Pulmonary artery endothelial cell (primary cell): ENCODE measurements around the gene EPSTI1. TPM values are rescaled to one million over a fixed set of nuclear protein-coding genes. Genes with fewer than 3 reads are reported as not detected.
"Not testable (repeated sequence)": the region's sequence is repeated elsewhere in the genome, so short reads cannot be mapped to it uniquely, and the experiment has no call there.

Source experiments
- DNase-seq: peaks from one replicate; pipeline ENCODE4 v3.0.0-alpha.2; 2011; ENCODE audit warnings: low read depth, low spot score
- total RNA-seq: library from RNA; depleted of rRNA; stranded (reverse); fragments of >200 nt; gene quantifications from 2 replicates; pipeline ENCODE4 v1.2.3, GENCODE V29; 2014

Gene EPSTI1
- total RNA-seq, 1 donor from 2014 or later, result 2.8 TPM

- no peak for DNase-seq
Measured at GRCh38 chr13:43005460-43006236, 13.6 kb upstream of the EPSTI1 start.

- no peak for DNase-seq
Measured at GRCh38 chr13:43003729-43004128, 11.7 kb upstream of the EPSTI1 start.

DNA sequence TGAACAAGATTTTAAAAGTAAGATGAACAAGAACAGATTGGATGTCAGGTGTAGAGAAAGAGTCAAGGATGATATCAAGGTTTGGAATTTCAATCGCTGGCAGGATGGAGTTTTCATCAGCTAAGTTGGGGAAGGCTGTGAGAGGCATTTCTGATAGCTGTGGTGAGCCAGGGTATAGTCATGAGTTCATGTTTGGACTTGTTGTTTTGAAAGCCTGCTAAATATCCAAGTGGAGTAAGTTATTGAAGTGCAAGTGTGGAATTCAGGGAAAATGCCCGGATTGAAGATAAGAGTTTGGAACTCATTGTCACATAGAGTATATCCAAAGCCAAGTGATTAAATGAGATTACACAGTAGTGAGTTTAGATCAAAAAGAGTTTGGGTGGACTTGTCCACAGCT, 11.0 kb upstream of the EPSTI1 start:
- no peak for DNase-seq

DNA sequence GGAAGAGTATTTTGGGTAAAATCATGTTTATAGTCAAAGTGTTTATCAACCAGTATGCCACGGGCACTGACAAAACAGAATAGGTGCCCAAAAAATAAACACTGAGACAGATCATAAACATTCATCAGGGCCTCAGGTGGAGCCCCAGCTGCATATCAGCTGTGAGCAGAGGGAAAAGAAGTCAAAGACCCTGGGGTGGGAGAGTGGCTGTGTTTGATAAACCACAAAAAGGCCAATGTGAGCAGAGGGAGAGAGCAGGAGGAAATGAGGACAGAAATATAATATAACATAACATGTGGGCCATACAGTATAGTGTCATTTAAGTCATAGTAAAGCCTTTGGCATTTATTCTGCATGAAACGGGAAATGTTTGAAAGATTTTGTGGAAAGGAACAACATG, 10.0 kb upstream of the EPSTI1 start:
- no peak for DNase-seq

GRCh38 chr13:43000676-43001075, 8.6 kb upstream of the EPSTI1 start:
- no peak for DNase-seq

DNA sequence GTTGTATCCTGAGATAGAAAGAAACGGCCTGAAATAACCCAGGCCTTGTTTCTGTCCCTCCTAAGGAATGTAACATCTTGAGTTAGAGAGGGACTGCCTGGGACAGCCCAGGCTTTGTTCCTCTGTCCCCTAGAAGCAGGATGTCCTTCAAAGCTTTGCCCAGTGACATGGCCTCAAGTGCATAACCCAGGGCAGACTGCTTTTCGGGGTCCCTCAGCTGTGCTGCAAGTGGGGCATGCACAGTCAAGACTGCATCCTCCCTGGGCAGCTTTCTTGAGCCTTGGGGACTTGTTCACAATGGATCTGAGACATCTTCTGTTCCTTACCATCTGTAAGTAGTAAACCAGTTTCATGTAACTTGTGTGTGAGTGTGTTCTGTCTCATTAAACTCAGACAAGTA, 7.5 kb upstream of the EPSTI1 start:
- no peak for DNase-seq

DNA sequence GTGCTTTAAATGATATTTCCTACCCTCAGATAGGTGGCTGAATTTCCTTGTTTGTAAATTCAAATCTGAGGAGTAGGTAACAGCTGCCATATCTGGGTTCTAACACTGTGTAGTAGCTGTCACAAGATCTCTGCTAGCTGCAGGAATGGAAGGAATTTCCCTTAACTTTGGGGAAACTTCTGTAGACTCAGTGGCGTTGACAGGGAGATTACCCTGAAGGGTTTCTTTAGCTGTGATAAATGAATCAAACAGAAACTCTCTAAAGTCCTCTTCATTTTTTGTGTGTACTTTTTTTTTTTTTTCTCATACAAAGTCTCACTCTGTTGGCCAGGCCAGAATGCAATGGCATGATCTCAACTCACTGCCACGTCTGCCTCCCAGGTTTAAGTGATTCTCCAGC, 5.3 kb upstream of the EPSTI1 start:
- no peak for DNase-seq

GRCh38 chr13:42996584-42996983, 4.5 kb upstream of the EPSTI1 start:
- DNase-seq, result no peak

DNA sequence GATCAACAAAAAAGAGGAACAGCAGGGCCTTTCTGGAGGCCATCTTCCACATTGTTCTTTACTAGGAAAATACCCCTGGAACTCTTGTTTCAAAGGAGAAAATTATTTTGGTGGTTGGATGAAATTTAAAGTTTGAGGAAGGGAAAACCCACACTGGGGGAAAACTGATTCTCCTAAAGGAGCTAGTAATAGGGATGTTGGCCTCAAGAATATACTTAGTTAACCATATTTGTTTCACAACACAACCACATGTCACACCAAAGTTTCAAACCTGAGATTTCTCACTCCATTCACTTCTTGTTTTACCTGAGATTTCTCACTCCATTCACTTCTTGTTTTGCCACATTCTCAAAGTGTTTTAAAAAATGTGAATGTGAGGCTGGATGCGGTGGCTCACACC, 2.8 kb upstream of the EPSTI1 start:
- DNase-seq, result no peak

DNA sequence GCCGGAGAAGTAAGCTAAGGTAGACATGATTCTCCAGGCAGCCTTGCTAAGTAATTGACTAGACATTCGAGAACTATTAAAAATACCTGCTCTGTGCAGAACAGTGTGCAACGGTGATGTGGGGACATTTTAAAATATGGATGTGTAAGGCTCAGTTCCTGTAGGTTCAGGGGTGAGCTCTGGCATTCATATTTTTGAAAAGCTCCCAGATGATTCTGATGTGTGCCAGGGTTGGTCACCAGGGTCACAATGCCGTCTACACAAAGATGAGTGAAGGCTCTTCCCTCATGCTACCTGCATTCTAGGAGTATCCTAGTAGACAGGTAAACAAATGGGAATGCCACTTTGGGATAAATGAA, 702 bp upstream of the EPSTI1 start:
- DNase-seq, result no peak

- DNase-seq, result not testable (repeated sequence)
Measured at GRCh38 chr13:42991233-42991897, 676 bp downstream of the EPSTI1 start.

- no peak for DNase-seq
Measured at GRCh38 chr13:42990291-42991232, 1.5 kb downstream of the EPSTI1 start.

GRCh38 chr13:42986176-42986574, 5.9 kb downstream of the EPSTI1 start:
- no peak for DNase-seq

DNA sequence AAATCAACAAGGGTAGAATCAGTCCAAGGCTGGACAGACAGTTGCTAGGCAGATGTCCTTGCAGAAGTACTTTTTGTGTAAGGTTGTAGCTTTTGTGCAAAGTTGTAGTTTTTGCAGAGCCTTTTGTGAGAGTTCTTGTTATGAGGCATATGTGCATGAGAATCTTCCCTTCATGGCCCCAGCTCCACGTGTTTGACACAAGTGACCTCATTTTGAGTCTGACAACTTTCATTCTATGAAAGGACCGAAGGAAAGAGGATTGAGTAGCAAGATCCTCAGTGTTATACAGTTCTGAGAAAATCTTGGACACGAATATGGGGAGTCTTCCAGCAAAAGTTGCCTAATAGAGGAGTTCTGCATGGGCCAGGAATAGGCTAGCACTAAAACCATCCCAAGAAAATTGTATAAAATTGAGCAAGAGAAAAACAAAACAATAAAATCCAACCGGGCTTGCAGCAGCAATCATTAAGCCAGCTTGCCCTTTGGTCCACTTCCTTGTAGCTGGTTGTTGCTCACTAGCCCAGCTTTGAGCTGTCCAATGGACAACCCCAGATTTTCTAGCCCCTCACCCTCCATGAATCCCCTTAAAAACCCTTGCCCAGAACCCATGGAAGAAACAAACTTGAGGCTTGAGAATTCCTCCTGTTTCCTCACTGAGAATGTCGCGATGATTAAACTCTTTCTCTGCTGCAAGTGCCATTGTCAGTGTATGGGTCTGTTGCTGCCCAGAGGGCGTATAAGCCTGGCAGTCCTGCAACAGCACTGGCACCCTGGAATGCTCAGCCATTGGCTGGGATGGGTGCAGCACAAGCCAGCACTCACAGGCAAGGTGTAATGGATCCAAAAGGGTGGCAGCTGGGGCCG, 6.5 kb downstream of the EPSTI1 start:
- DNase-seq, result no peak

GRCh38 chr13:42984691-42985090, 7.3 kb downstream of the EPSTI1 start:
- no peak for DNase-seq

DNA sequence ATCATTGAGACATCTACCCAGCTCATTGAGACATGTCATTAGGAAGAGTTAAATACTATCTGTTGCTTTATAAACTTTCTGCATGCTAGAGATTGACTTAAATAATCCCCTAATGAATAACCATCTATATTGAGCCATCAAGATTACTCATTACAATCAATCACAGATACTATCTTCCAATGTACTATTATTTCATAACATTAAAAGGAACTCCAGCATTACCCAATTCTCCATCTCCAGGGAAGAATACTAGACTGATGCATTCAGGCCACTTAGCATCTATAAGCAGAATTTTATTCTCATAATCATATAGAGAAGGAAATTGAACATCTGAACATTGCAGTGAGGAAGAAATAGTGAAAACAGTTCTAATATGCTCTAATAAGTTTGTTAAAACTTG, 8.0 kb downstream of the EPSTI1 start:
- DNase-seq, result no peak

GRCh38 chr13:42981853-42982252, 10.2 kb downstream of the EPSTI1 start:
- DNase-seq, result no peak

DNA sequence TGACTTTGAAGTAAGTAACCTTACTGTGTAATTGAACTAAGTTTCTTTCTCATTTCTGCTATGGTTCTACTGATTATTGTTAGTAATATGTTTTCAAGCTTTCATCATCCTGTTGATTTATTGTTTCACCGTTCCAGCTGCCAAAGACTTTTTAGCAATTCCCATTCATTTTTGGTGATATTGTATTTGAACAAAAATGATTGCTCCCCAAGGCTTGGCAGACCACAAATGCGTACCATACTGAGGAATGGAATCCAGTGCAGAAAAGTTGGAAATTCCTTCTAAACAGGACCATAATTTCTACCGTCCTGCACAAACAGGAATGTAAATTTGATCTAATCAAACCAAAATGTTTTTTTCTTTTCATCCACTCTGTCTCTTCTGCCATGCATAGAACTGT, 10.7 kb downstream of the EPSTI1 start:
- DNase-seq, result no peak

DNA sequence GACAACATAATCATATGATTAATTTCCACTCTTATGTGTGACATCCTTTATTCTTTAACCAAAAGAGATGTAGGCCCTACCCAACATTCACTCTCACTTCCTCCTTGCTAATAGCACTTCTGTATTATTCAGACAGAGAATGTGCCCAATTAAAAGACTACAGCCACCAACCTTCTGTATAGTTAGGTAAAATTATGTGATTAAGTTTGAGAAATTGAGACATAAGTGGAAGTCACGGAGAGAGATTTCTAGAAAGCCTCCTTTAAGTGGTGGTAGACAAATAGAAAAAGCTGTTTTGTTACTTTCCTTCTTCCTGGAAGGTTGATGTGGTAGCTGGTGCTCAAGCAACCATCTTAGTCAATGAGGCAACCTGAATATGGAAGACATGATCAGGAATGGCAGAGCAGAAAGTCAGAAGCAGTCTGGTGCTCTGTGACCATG, 14.8 kb downstream of the EPSTI1 start:
- no peak for DNase-seq

GRCh38 chr13:42976066-42976465, 16.0 kb downstream of the EPSTI1 start:
- no peak for DNase-seq

DNA sequence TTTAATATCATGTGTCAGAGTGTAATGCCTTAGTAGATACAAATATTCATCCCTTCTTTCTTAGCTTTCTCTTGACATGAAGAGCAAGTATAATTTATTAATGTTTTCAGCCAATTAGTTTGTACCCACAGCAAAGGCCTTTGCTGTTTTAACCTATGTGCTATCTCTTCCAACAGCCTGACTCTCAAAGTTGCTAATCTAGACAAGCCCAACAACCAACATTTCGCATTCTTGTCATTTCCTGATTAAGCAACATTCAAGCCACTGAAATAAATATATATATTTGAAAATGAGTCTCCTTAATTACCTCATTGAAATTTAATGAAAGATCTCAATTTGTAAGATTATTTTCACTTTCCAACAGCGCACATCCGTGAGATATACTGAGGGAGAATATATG, 18.5 kb downstream of the EPSTI1 start:
- no peak for DNase-seq
